GM12801 (cell line): Measurements from ENCODE around the gene UPF2.

ENCODE experiments used
- CTCF ChIP-seq: IDR thresholded peaks from one replicate; pipeline ENCODE4 v1.5.1; 2011; ENCODE audit warnings: control low read depth; ENCODE audit not compliant: insufficient read length; ENCODE audit errors: extremely low read depth

Gene UPF2

DNA sequence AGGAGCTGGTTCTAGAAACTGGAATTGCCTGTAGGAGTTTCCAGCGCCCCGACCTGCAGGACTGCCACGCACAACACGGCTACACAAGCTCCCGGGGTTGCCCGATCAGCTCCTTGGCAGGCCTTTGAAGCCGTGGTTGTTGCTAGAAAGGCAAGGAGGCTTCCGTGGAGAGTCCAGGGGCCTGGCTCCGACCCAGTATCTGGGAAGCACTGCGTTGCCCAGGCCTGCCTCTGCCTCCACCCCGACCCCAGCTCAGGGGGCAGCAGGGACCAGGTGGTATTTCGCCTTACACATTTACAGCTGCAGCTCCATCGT, 165.1 kb downstream of the UPF2 start:
- no peak for TF ChIP-seq CTCF

- TF ChIP-seq CTCF: no peak
These were observed 165.6 kb downstream of the UPF2 start for GRCh38 chr10:11876805-11877590.

DNA sequence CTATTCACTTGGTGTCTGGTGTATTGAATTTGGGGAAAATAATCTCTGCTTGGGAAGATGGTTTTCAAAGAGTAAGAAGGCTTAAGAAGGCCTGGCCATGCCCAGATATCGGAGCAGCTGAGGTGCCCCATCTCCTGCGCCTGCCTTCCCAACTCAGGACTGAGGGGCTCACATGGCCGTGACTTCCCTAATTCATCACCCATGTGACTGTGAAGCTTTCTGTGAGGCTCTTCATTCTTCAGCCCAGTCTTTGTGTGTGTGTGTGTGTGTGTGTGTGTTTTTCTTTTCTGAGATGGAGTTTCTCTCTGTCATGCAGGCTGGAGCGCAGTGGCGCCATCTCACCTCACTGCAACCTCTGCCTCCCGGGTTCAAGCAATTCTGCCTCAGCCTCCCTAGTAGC, 166.3 kb downstream of the UPF2 start:
- TF ChIP-seq CTCF: no peak

DNA sequence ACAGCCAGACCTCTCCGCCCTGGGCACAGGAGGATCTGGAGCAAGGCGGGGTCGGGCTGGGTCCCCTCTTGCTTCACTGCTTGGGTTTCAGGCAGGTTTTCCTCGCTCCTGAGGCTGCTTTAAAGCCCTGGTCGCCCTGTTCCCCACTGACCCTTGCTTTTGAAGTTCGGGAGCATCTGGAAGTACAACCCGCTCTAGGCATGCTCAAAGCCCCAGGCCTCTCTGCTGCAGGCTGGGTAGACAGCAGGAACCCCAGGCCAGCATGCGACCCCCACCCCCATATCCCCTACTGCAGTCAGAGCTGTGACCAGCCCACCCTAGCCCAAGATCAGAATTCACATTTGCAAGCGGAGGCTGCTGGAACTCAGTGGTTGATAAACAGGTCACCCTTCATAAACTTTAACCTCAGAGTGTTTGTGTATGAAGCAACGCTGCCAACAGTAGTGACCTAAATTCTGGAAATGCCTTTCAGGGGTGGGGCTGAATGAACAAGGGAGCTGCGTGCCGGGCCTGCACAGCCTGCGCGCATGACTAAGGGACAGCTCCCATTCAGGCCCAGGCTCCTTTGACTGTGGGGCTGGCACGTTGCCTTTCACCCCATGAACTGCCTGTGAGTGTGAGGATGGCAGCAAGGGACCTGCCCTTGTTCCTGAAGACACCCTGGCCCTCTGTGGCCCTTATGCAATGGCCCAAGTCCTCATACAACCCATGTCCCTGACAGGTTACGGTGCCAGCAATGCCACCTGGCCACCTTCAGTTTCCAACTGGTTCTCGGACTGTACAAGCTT, 166.9 kb downstream of the UPF2 start:
- TF ChIP-seq CTCF: no peak

DNA sequence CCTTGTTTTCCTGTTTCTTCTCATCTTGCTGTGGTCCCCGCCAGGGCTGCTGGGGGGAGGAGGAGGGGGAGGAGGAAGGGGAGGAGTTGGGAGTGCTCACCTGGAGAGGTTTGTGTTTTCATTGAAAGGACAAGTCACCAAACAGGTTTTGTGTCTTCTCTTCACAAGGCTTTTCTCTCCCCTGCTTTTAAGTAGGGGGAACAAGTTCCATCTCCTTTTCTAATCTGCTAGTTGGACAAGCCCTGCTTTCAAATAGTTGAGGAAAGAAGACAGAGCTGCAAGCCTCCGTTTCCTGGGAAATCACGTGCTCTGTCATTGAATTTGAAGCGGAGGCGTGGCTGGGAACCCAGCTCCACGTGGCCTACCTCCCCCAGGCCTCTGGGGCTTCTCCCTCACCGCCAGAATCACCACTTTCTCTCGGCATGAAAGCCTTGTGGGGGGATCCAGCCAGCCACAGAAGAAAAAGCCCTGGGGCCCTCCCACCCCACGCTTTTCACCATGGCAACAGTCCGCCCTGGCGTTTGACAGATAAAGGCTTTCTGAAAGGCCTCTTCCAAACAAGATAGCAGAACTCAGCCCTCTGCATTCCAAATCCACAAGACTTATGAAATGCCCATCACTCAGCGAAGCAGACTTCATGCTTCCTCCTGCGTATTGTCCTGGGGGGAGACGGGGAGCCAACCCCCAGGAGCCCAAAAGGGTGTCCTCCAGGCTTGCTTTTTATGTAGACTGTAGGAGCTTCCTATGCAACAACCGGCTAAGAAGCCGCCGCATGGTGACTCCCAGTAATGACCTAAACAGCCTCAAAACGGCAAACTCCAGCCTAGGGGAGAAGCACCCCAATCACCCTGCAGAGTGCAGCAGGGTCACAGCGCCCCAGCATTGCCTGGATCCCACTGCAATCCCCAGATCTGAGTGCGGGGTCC, 167.8 kb downstream of the UPF2 start:
- TF ChIP-seq CTCF: no peak

DNA sequence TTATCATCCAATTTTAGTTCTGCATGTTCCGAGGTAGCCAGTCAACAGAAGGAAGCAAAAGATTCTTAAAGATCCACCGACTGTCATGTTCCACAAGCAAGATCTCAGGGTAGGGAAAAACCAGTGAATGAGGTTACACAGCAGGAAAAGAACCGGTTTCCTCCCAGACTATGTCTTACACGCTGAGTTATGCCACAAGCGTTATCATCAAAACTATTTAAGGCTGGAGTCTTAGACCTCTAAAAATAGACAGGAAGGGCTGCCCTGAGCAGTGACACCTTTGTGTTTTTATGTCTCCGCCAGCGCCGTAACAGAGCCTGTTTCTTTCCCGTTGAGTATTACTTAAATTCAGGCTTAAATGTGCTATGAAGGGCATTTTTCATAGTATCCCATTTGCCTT, 171.1 kb downstream of the UPF2 start:
- no peak for TF ChIP-seq CTCF

GRCh38 chr10:11870900-11871400, 171.7 kb downstream of the UPF2 start:
- TF ChIP-seq CTCF: no peak
